Brain microvascular endothelial cell (primary cell): Measurements from ENCODE around the gene UBE2H.

Source experiments
- DNase-seq: peaks from one replicate; pipeline ENCODE4 v3.0.0-alpha.2; 2020
- H3K27ac ChIP-seq: fragments of 250-450 bp; sonication (Bioruptor Pico); 2 replicates; pipeline ENCODE4 v1.5.1; 2020; ENCODE audit warnings: mild to moderate bottlenecking, moderate library complexity
- H3K27me3 ChIP-seq: fragments of 250-450 bp; sonication (Bioruptor Pico); replicated peaks from 2 replicates; pipeline ENCODE4 v1.5.1; 2020; ENCODE audit warnings: mild to moderate bottlenecking
- H3K36me3 ChIP-seq: fragments of 250-450 bp; sonication (Bioruptor Pico); replicated peaks from 2 replicates; pipeline ENCODE4 v1.5.1; 2020; ENCODE audit warnings: mild to moderate bottlenecking
- H3K4me3 ChIP-seq: 2 replicates; pipeline ENCODE4 v1.5.1; 2011; ENCODE audit warnings: low read depth, mild to moderate bottlenecking, control low read depth, low read length, moderate library complexity
- CTCF ChIP-seq: IDR thresholded peaks from 2 replicates; pipeline ENCODE4 v1.5.1; 2011; ENCODE audit warnings: low read depth, mild to moderate bottlenecking, moderate library complexity, low read length, control low read depth, inconsistent platforms; ENCODE audit errors: missing control alignments
- in situ Hi-C: cut with HindIII; loops from 2 replicates; pipeline ENCODE4 v1.10.0; 2017; ENCODE audit warnings: low sequenced_read_pairs, low pct_ligation_motif_present

UBE2H gene

GRCh38 chr7:129948877-129949291, 3.9 kb downstream of the UBE2H start:
- no peaks in the 10 kb centered on the region for H3K36me3 ChIP-seq

DNA sequence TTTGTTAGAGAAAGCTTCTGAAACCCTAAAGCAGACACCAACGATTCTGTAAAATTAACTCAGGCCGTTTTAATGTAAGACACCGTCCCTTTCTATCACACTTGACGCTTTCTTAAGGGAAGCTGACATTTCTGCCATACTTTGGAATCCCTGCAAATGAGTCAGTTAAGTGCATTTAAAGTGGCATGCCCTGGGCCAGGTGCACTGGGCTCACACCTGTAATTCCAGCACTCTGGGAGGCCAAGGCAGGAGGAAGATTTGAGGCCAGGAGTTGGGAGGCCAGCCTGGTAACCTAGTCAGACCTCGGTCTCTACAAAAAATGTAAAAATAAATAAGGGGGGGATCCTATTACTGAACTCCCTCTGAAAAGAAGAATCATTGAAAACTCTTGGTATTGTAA, 4.4 kb downstream of the UBE2H start:
- DNase-seq, result no peak
- no peak for TF ChIP-seq CTCF
- in situ Hi-C loops, result no loop called here
- Histone ChIP-seq H3K4me3 (no peak overlapping the region), H3K27me3 (no peaks in the 10 kb centered on the region), H3K27ac (peak overlapping the region; percentile 78), H3K36me3 (no peaks in the 10 kb centered on the region)

More at GRCh38 chr7:129948877-129949291, 3.9 kb downstream of the UBE2H start:
- peak; percentile 89 for DNase-seq
- in situ Hi-C loops, result no loop called here
- peak overlapping the region; percentile 78 for H3K27ac ChIP-seq
- no peak for TF ChIP-seq CTCF
- no peaks in the 10 kb centered on the region for H3K27me3 ChIP-seq
- H3K4me3 ChIP-seq, result peak overlapping the region; percentile 42

DNA sequence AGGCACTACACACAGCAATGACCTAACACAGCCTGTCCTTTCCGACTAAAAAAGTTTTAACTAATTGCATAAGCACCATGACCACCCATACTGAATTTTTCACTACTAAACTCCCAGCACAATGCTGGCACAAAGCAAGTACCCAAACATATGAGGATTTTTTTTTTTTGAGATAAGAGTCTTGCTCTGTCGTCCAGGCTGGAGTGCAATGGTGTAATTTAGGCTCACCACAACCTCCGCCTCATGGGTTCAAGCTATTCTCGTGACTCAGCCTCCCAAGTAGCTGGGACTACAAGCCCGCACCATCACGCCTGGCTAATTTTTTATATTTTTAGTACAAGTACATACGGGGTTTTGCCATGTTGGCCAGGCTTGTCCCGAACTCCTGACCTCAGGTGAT, 5.1 kb downstream of the UBE2H start:
- Histone ChIP-seq H3K4me3 (no peak overlapping the region), H3K27ac (peak overlapping the region; percentile 78)
- DNase-seq, result peak; percentile 7

DNA sequence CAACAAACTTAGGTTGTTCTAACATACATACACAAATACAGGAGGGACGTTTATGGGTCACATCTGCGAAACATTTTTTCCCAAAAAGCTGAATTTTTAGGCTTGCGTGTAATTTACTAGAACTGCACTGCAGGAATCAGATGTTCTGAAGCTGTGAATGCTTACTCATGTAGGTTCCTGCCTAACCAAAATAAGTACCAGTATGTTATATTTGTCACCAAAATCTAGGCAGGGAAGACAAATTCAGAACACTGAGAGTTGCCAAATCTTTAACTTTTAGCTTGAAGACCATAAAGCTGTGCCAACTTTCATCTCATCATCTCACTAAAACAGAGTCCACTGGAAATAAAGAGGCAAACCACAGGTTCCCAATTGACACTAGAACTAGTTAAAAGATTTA, 5.7 kb downstream of the UBE2H start:
- in situ Hi-C loops, result no loop called here
- DNase-seq, result no peak
- Histone ChIP-seq H3K27me3 (no peaks in the 10 kb centered on the region), H3K36me3 (no peaks in the 10 kb centered on the region), H3K27ac (peak overlapping the region; percentile 78), H3K4me3 (no peak overlapping the region)
- no peak for TF ChIP-seq CTCF

More for the DNA sequence above, 5.1 kb downstream of the UBE2H start:
- no peak for TF ChIP-seq CTCF
- no peaks in the 10 kb centered on the region for H3K36me3 ChIP-seq
- in situ Hi-C loops, result no loop called here
- H3K27me3 ChIP-seq, result no peaks in the 10 kb centered on the region

- in situ Hi-C loops, result no loop called here
- no peak for DNase-seq
- Histone ChIP-seq H3K27me3 (no peaks in the 10 kb centered on the region), H3K27ac (no peak overlapping the region), H3K4me3 (no peak overlapping the region), H3K36me3 (no peaks in the 10 kb centered on the region)
- TF ChIP-seq CTCF, result no peak
Observed at GRCh38 chr7:129946282-129946681, 6.5 kb downstream of the UBE2H start.

DNA sequence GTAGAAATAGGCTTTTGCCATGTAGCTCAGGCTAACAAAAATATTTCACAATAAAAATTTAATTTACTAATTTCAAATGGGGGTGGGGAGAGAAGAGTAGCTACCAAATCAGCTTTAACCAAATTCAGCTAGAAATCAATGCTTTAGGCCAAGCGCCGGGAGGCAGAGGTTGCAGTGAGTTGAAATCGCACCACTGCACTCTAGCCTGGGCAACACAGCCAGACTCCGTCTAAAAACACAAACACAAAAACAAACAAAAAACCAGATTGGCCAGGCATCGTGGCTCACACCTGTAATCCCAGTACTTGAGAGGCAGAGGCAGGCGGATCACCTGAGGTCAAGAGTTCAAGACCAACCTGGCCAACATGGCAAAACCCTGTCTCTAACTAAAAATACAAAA, 9.4 kb downstream of the UBE2H start:
- Histone ChIP-seq H3K27me3 (no peaks in the 10 kb centered on the region), H3K36me3 (no peaks in the 10 kb centered on the region), H3K4me3 (no peak overlapping the region), H3K27ac (no peak overlapping the region)
- in situ Hi-C loops, result no loop called here
- TF ChIP-seq CTCF, result no peak
- DNase-seq, result no peak
